ENCODE measurements around the gene ASCC1.

GRCh38 chr10:72056932-72057751 lies 158.9 kb downstream of the ASCC1 start:
- no peak for TF ChIP-seq CTCF (conservative IDR thresholded peaks at IDR 0.05 in 1 of 2, IDR thresholded peaks at IDR 0.05 in 1 of 2; ENCODE audit: low read depth in 1 of 2, low read length in 2 of 2)
- no peak for TF ChIP-seq EZH2 (IDR thresholded peaks at IDR 0.05; ENCODE audit: low read length, missing control alignments)
